ACC112 (cell line): ENCODE data around the gene CCDC13.

Experiments
- H2AFZ ChIP-seq: fragments of 200-600 bp; sonication (generic); one replicate; pipeline ENCODE4 v1.6.0; 2017; ENCODE audit warnings: antibody characterized with exemption, low read length; ENCODE audit not compliant: unreplicated experiment
- H3K27ac ChIP-seq: fragments of 200-600 bp; sonication (generic); 2 replicates; pipeline ENCODE4 v1.5.1; 2014; ENCODE audit warnings: low read depth, mild to moderate bottlenecking, antibody characterized with exemption, low read length, moderate library complexity
- H3K27me3 ChIP-seq: fragments of 200-600 bp; sonication (generic); 2 replicates; pipeline ENCODE4 v1.6.1; 2014; ENCODE audit warnings: mild to moderate bottlenecking, antibody characterized with exemption, low read length, moderate library complexity, mixed read lengths; ENCODE audit not compliant: insufficient read depth
- H3K36me3 ChIP-seq: fragments of 200-600 bp; sonication (generic); 2 replicates; pipeline ENCODE4 v1.6.1; 2016; ENCODE audit warnings: mild to moderate bottlenecking, antibody characterized with exemption, low read length, moderate library complexity, mixed read lengths; ENCODE audit not compliant: insufficient read depth
- H3K4me1 ChIP-seq: fragments of 200-600 bp; sonication (generic); one replicate; pipeline ENCODE4 v1.6.1; 2016; ENCODE audit warnings: low read length, mixed read lengths; ENCODE audit not compliant: insufficient read depth, unreplicated experiment, control insufficient read depth
- H3K4me3 ChIP-seq: fragments of 200-600 bp; sonication (generic); 2 replicates; pipeline ENCODE4 v1.5.1; 2014; ENCODE audit warnings: mild to moderate bottlenecking, low read depth, low read length
- H3K79me2 ChIP-seq: fragments of 200-600 bp; sonication (generic); one replicate; pipeline ENCODE4 v1.6.0; 2016; ENCODE audit warnings: low read length; ENCODE audit not compliant: control insufficient read depth, unreplicated experiment, insufficient read depth

Gene CCDC13

GRCh38 chr3:42743204-42743995, 29.7 kb downstream of the CCDC13 start:
- H3K36me3 ChIP-seq: no peaks in the 10 kb centered on the region
- no peaks in the 10 kb centered on the region for H3K79me2 ChIP-seq
- no peak overlapping the region for H2AFZ ChIP-seq
- H3K27me3 ChIP-seq: peaks cover 5% of the 10 kb centered on the region; the same call in 1 of the 2 replicates
- no peak overlapping the region for H3K4me3 ChIP-seq
- peaks cover 4% of the 10 kb centered on the region for H3K4me1 ChIP-seq
- H3K27ac ChIP-seq: no peak overlapping the region

GRCh38 chr3:42742688-42743087, 30.4 kb downstream of the CCDC13 start:
- Histone ChIP-seq H3K27me3 (peaks cover 5% of the 10 kb centered on the region; the same call in 1 of the 2 replicates), H3K4me1 (peaks cover 3% of the 10 kb centered on the region), H3K79me2 (no peaks in the 10 kb centered on the region), H3K27ac (no peak overlapping the region), H3K4me3 (no peak overlapping the region), H3K36me3 (no peaks in the 10 kb centered on the region), H2AFZ (no peak overlapping the region)

- H3K4me3 ChIP-seq: no peak overlapping the region
- H3K27ac ChIP-seq: no peak overlapping the region
- H2AFZ ChIP-seq: no peak overlapping the region
- no peaks in the 10 kb centered on the region for H3K36me3 ChIP-seq
- H3K79me2 ChIP-seq: no peaks in the 10 kb centered on the region
- no peaks in the 10 kb centered on the region for H3K4me1 ChIP-seq
- H3K27me3 ChIP-seq: peaks cover 5% of the 10 kb centered on the region; the same call in 1 of the 2 replicates
Measured at GRCh38 chr3:42742259-42742658, 30.8 kb downstream of the CCDC13 start.

DNA sequence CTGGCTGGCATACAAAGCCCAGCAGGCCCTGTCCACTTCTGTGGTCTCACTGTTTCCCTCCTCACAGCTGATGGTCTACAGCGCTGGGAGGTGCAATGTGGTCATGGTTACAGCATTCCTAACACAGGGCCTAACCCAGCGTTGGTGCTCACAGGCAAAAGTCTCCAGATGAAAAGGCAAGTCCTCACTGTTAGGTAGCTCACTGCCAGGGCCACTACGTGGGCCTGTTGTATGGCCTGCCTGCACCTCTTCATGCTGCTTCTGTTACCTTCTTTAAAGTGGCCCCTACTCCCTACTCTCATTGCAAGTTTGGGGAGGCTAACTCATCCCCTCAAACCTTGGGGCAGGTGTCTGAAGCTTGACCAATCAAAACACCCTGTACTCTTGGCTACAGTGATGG, 31.3 kb downstream of the CCDC13 start:
- Histone ChIP-seq H2AFZ (no peak overlapping the region), H3K27ac (no peak overlapping the region), H3K4me3 (no peak overlapping the region), H3K27me3 (peaks cover 5% of the 10 kb centered on the region; the same call in 1 of the 2 replicates), H3K79me2 (no peaks in the 10 kb centered on the region), H3K36me3 (no peaks in the 10 kb centered on the region), H3K4me1 (no peaks in the 10 kb centered on the region)

GRCh38 chr3:42739401-42740158, 33.5 kb downstream of the CCDC13 start:
- Histone ChIP-seq H3K79me2 (no peaks in the 10 kb centered on the region), H2AFZ (no peak overlapping the region), H3K36me3 (no peaks in the 10 kb centered on the region), H3K4me3 (no peak overlapping the region), H3K27me3 (peaks cover 5% of the 10 kb centered on the region), H3K4me1 (no peaks in the 10 kb centered on the region), H3K27ac (no peak overlapping the region)

DNA sequence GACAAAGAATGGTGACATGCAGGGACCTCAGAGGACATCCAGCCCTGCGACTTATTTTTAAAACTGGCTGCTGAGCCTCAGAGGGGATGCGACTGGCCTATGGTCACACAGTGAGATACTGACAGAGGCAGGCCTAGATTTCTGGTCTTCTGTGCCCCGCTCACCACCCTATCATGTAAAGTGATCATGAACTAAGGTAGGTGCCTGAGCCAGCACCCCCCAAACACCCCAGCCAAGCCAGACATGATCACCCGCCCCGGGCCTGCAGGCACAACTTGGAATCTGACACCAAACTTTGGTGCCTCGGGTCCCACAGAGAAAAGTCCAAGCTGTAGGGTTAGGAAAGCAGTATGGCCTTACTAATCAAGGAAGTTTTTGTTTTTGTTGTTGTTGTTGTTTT, 36.5 kb downstream of the CCDC13 start:
- Histone ChIP-seq H3K4me3 (no peak overlapping the region), H3K79me2 (no peaks in the 10 kb centered on the region), H3K27ac (no peak overlapping the region), H3K27me3 (peaks cover 5% of the 10 kb centered on the region), H3K4me1 (no peaks in the 10 kb centered on the region), H2AFZ (no peak overlapping the region), H3K36me3 (no peaks in the 10 kb centered on the region)

DNA sequence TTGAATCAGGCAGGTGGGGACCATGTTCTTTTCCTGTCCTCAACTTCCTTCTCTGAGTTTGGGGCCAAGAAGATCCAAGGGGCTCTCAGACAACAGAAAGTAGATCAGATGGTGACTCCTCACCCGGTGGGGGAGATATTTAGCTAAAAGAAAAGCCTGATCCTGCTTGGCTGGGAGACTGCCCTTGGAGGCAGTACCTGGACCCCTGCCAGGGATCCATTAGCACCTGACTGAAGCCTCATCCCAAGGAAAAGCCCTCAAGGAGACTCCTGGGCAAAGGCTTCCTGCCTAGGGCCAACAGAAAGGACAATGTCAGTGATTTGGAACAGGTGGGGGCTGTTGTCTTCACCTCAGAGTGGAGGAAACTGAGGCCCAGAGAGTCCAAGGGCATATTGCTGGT, 37.0 kb downstream of the CCDC13 start:
- no peaks in the 10 kb centered on the region for H3K79me2 ChIP-seq
- no peaks in the 10 kb centered on the region for H3K4me1 ChIP-seq
- H3K4me3 ChIP-seq: no peak overlapping the region
- peaks cover 5% of the 10 kb centered on the region for H3K27me3 ChIP-seq
- H2AFZ ChIP-seq: no peak overlapping the region
- H3K36me3 ChIP-seq: no peaks in the 10 kb centered on the region
- H3K27ac ChIP-seq: no peak overlapping the region

DNA sequence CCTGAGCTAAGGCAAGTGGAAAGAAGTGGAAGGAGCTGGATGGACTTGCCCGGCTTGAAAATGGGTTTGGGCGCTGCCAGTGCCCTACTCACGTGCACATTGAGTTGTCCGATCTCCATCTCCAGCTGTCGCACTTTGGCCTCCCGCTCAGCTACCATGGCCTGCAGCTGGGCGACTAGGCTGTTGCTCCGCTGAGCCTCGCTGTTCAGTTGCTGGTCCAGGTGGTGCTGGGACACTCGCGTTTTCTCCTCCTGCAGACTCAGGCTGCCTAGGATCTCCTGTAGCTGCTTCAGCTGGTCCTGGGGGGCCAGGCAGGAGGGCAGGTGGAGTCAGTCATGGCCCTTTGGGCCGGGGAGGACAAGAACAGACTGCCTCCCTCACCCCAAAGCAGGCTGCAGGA, 37.4 kb downstream of the CCDC13 start:
- Histone ChIP-seq H3K27me3 (peaks cover 5% of the 10 kb centered on the region), H3K4me3 (no peak overlapping the region), H3K4me1 (no peaks in the 10 kb centered on the region), H2AFZ (no peak overlapping the region), H3K36me3 (no peaks in the 10 kb centered on the region), H3K79me2 (no peaks in the 10 kb centered on the region), H3K27ac (no peak overlapping the region)

DNA sequence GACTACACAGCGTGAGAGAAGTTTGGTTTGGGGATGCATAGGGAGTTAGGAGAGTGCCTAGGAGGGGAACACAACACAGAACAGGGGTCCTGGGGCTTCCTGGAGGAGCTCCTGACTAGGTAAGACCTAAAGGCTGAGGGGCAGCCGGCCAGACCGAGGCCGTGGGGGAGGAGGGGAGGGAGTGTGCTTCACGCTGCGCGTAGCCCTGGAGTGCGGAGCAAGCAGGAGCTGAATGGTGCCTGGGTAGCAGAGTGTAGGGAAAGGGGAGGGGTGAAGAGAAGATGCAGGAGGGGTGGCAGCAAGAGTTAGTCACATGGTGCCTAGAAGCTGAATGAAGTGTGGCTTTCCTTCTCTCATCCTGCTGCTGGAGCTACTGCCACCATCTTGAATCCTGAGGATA, 38.0 kb downstream of the CCDC13 start:
- no peak overlapping the region for H3K27ac ChIP-seq
- no peaks in the 10 kb centered on the region for H3K4me1 ChIP-seq
- peaks cover 5% of the 10 kb centered on the region for H3K27me3 ChIP-seq
- no peak overlapping the region for H2AFZ ChIP-seq
- no peaks in the 10 kb centered on the region for H3K36me3 ChIP-seq
- H3K79me2 ChIP-seq: no peaks in the 10 kb centered on the region
- no peak overlapping the region for H3K4me3 ChIP-seq

GRCh38 chr3:42734263-42734860, 38.7 kb downstream of the CCDC13 start:
- Histone ChIP-seq H2AFZ (no peak overlapping the region), H3K4me3 (no peak overlapping the region), H3K27me3 (peaks cover 5% of the 10 kb centered on the region), H3K27ac (no peak overlapping the region), H3K79me2 (no peaks in the 10 kb centered on the region), H3K4me1 (no peaks in the 10 kb centered on the region), H3K36me3 (no peaks in the 10 kb centered on the region)
